Lower leg skin (tissue), 4 donors: ENCODE results near the gene ZSCAN12. TPM values are rescaled to one million over a fixed set of nuclear protein-coding genes. Genes with fewer than 3 reads are reported as not detected.
"Not testable (repeated sequence)": the region's sequence is repeated elsewhere in the genome, so short reads cannot be mapped to it uniquely, and the experiment has no call there.

Experiments used
- DNase-seq, 2 donors: peaks; one replicate each; pipeline ENCODE4 v3.0.0-alpha.2; 2019; ENCODE audit warnings: low spot score in 2 of 2
- H3K4me3 ChIP-seq: fragments of 200-600 bp; sonication (generic); 2 replicates; pipeline ENCODE4 v1.5.1; 2017; ENCODE audit warnings: mild to moderate bottlenecking, low read depth; ENCODE audit not compliant: poor library complexity, severe bottlenecking
- POLR2A ChIP-seq, 2 donors: fragments of 450-650 bp; IDR thresholded peaks; one replicate each; pipeline ENCODE4 v1.6.1; 2016 to 2017; ENCODE audit warnings: antibody characterized with exemption in 2 of 2, mild to moderate bottlenecking in 1 of 2, moderate library complexity in 1 of 2
- WGBS, 2 donors: methylation state at CpG; one replicate each; pipeline ENCODE4 v1.1.5; 2018; 5-methylcytosine and 5-hydroxymethylcytosine counted together
- intact Hi-C: fragments of 100-400 bp; cut with DNase I; formaldehyde crosslinking; loops from one replicate; pipeline ENCODE4 v1.15.0; 2023; ENCODE audit warnings: low total_unique reads
- total RNA-seq, 4 donors: library from RNA; depleted of rRNA; stranded (reverse); fragments of >200 nt; gene quantifications; one replicate each; pipeline ENCODE4 v1.1.0, GENCODE V29; 2016
- TF ChIP-seq, protein P1 (sequence below), 3 donors: fragments of 450-650 bp; IDR thresholded peaks; one replicate each; pipeline ENCODE4 v1.5.1; 2016; ENCODE audit warnings: antibody characterized with exemption in 3 of 3, mild to moderate bottlenecking in 3 of 3, moderate library complexity in 2 of 3

ZSCAN12 gene
- total RNA-seq: 1 to 10 TPM; 2.7 to 5.5 (median 4.0) TPM

DNA sequence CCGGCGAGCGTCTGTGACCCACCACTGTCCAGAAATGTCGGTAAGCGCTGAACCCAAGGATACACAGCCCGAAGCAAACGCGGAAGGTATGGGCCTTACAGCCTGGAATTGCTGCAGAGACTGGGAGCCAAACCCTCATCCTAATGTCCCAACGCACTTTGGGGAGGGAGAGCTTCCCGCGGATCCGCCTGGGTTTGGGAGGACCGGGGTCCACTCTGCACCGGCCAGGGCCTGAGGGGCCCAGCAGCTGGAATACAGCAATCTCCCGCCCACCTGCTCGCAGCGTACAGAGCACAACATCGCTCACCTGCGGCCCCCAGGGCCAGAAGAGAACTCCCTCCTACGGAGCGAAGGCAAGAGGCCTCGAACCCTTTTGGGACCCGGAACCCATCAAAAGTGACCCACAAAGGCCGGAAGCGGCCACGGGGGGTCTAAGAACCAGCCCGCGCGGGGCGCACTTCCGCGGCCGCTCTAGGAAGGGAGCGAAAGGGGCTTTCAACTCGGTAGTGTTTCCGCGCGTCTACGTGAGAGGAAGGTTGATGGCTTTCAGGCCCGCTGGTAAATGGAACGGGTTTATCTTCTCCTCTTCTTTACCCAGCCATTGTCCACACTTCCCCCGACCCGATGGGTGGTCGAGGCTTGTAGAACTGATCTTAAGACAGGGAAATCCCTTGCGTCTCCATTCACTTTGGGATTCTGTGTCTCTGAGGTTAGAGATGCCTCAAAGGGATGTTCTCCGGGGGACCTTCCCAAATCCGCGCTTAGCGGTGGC lies at the start of gene ZSCAN12:
Gene ZSCAN12 (minus strand): TSS at position 398 of the 772 bp plus-strand sequence. CDS start 1,342 bp downstream, outside the sequence.
- 2 to 4% methylated on average over 45 to 49 of the region's 49 CpGs for WGBS, 2 donors
- H3K4me3 ChIP-seq: peak within 1 kb of the TSS; percentile 95
- intact Hi-C loops: no loop called here
- peak; percentile 54 to 95 for DNase-seq
- TF ChIP-seq POLR2A (IDR thresholded peaks at IDR 0.05): no peak
- TF ChIP-seq, protein P1, sequence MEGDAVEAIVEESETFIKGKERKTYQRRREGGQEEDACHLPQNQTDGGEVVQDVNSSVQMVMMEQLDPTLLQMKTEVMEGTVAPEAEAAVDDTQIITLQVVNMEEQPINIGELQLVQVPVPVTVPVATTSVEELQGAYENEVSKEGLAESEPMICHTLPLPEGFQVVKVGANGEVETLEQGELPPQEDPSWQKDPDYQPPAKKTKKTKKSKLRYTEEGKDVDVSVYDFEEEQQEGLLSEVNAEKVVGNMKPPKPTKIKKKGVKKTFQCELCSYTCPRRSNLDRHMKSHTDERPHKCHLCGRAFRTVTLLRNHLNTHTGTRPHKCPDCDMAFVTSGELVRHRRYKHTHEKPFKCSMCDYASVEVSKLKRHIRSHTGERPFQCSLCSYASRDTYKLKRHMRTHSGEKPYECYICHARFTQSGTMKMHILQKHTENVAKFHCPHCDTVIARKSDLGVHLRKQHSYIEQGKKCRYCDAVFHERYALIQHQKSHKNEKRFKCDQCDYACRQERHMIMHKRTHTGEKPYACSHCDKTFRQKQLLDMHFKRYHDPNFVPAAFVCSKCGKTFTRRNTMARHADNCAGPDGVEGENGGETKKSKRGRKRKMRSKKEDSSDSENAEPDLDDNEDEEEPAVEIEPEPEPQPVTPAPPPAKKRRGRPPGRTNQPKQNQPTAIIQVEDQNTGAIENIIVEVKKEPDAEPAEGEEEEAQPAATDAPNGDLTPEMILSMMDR (IDR thresholded peaks at IDR 0.05): no peak

DNA sequence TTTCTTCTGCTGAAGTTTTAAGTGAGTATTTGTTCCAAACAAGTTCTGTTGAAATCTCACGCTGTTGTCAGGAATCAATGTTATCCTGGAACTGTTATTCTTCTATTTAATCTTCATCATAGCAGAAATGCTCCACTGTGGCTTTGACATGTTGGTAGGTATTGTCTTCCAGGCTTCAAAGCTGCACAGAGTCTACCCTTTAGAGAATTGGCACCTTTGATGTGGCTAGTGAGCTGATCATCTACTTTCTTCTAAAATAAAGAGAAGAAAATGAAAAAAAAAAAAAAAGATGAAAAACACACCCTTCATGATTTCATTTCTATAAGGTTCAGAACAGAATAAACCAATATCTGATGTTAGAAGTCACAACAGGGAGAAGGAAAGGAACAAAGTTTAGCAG lies 49.5 kb upstream of the ZSCAN12 start:
- no peak for DNase-seq
- 94 to 96% methylated on average over 1 of the region's 1 CpG for WGBS, 2 donors
- H3K4me3 ChIP-seq: no peak overlapping the region
- TF ChIP-seq POLR2A (IDR thresholded peaks at IDR 0.05): no peak
- TF ChIP-seq, protein P1 (IDR thresholded peaks at IDR 0.05): no peak
- intact Hi-C loops: no loop called here

DNA sequence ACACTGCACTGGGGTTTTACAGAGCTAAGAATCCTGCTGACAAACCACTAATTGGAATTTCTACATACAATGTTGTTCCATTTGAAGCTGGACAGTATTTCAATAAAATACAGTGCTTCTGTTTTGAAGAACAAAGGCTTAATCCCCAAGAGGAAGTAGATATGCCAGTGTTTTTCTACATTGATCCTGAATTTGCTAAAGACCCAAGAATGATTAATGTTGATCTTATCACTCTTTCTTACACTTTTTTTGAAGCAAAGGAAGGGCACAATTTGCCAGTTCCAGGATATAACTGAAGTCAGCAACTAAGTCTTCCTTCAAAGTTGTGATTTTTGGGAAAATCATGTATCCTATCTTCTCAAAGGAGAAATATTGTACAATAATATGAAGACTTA lies 48.0 kb upstream of the ZSCAN12 start:
- H3K4me3 ChIP-seq, intact Hi-C loops, DNase-seq: not testable (repeated sequence)

DNA sequence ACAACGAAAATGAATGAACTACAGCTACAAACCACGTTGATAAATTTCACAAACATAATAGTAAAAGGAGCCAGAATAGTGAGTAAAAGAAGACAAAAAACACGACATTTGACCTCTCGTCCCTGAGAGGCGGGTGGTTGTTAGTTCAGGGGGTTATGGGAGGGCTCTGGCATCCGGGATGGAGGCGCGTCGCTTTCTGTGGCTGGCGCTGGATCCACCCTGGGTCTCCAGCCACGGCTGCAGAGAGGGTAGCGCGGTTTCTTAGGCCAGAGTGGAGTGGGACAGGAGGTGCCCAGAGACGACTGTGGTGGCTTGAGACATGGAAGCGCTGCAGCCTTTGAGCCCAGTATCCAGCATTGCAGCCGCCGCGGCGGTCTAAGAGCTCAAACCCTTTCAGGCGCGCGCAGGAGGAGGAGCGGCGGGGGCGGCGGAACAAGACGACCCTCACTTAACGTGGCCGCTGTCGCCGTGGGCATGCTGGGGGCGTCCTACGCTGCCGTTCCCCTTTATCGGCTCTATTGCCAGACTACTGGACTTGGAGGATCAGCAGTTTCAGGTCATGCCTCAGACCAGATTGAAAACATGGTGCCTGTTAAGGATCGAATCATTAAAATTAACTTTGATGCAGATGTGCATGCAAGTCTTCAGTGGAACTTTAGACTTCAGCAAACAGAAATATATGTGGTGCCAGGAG lies 47.4 kb upstream of the ZSCAN12 start:
- no peak for DNase-seq
- intact Hi-C loops: no loop called here
- H3K4me3 ChIP-seq: no peak overlapping the region
- TF ChIP-seq POLR2A (IDR thresholded peaks at IDR 0.05): no peak
- TF ChIP-seq, protein P1 (IDR thresholded peaks at IDR 0.05): no peak
- 3% methylated on average over 32 to 36 of the region's 36 CpGs for WGBS, 2 donors

DNA sequence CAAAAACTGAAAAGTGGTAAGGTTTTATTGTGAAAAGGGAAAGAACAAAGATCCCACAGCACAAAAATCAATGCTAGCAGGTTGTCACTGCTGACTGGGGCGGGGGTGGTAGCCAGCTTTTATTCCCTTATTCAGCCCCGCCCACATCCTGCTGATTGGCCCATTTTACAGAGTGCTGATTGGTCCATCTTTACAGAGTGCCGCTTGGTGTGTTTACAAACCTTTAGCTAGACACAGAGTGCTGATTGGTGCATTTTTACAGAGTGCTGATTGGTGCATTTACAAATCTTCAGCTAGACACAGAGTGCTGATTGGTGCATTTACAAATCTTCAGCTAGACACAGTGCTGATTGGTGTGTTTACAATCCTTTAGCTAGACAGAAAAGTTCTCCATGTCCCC lies 45.2 kb upstream of the ZSCAN12 start:
- H3K4me3 ChIP-seq, DNase-seq, intact Hi-C loops: not testable (repeated sequence)
- 84 to 90% methylated on average over 3 of the region's 3 CpGs for WGBS, 2 donors

DNA sequence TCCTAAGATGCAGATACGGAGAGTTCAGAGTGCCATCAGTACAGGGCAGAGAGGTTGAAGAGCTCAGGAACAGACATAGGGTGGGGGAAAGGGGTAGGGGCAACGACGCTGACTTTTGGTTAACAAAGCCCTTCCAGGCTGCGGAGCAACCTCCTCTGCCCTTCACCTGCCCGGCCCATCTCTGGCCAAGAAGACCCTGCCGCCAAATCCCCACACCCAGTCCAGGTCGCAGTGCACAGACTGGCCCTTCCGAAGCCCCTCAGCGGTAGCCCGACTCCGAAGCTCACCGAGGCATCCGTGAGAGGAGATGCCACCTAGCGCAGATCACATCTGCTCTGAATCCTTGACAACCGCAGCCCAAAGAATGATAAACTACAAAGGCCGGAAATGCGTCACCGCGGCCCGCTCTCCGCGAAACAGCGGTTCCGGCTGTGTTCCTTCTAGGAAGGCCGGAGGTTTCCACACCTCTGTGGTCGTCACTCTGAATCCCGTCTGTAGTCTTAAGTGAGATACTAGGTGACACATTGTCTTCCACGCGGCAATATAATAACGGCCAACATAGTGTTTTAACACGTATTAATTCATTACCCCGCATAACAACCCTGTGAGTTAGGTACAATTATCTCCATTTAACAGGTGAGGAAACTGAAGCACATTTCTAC lies 43.7 kb upstream of the ZSCAN12 start, which contains the start of gene ZSCAN23:
Gene ZSCAN23 (minus strand): TSS at position 380 of the 662 bp plus-strand sequence. CDS start 7,225 bp downstream, outside the sequence.
- H3K4me3 ChIP-seq: peak within 1 kb of the TSS; percentile 41
- peak in 1 of 2 donors; percentile 92 for DNase-seq
- WGBS, 2 donors: 2 to 4% methylated on average over 26 to 32 of the region's 32 CpGs
- intact Hi-C loops: no loop called here
- TF ChIP-seq, protein P1 (IDR thresholded peaks at IDR 0.05): no peak
- TF ChIP-seq POLR2A (IDR thresholded peaks at IDR 0.05): no peak
